H1 (cell line): ENCODE measurements around the gene RPS6KC1. TPM values are rescaled to one million over a fixed set of nuclear protein-coding genes. Genes with fewer than 3 reads are reported as not detected.

Experiments
- CTCF ChIA-PET: fragments of 300-600 bp; sonication (Branson Sonifier 250); formaldehyde crosslinking; loops from one replicate; lab custom pipeline; 2021; ENCODE audit not compliant: partially characterized antibody; lab: Charles Lee
- POLR2A ChIA-PET: fragments of 300-600 bp; sonication (Branson Sonifier 250); formaldehyde crosslinking; loops from one replicate; lab custom pipeline; 2021; ENCODE audit warnings: inconsistent platforms; ENCODE audit not compliant: partially characterized antibody; lab: Charles Lee
- DNase-seq, 2 experiments: peaks; one replicate each; pipeline versions ENCODE4 v3.0.0 to v3.0.0-alpha.2; 2010 to 2022; ENCODE audit warnings: low spot score in 2 of 2, low read depth in 1 of 2, mixed read lengths in 1 of 2
- FAIRE-seq: peaks from 2 replicates; lab custom pipeline; 2011; peaks lifted over from hg19 to GRCh38; lab: Jason Lieb, UNC
- H2AFZ ChIP-seq: 2 replicates; pipeline ENCODE4 v1.8.1; 2012; ENCODE audit warnings: low read length, inconsistent platforms
- H2AK5ac ChIP-seq: 2 replicates; pipeline ENCODE4 v1.6.1; 2013; ENCODE audit warnings: low read depth, low read length
- H2BK120ac ChIP-seq: replicated peaks from 2 replicates; pipeline ENCODE3; 2013; ENCODE audit warnings: low read depth, low read length, inconsistent platforms
- H2BK12ac ChIP-seq: 2 replicates; pipeline ENCODE4 v1.6.1; 2013; ENCODE audit warnings: low read depth, low read length
- H2BK15ac ChIP-seq: 2 replicates; pipeline ENCODE4 v1.6.1; 2013; ENCODE audit warnings: low read length
- H2BK20ac ChIP-seq: 2 replicates; pipeline ENCODE4 v1.6.1; 2013; ENCODE audit warnings: low read length
- H2BK5ac ChIP-seq: 2 replicates; pipeline ENCODE4 v1.6.1; 2013; ENCODE audit warnings: low read depth, low read length
- H3K14ac ChIP-seq: 2 replicates; pipeline ENCODE4 v1.6.1; 2013; ENCODE audit warnings: inconsistent platforms; ENCODE audit not compliant: insufficient read length
- H3K18ac ChIP-seq: 2 replicates; pipeline ENCODE4 v1.6.1; 2013; ENCODE audit warnings: low read length; ENCODE audit errors: extremely low read depth
- H3K23ac ChIP-seq: 2 replicates; pipeline ENCODE4 v1.6.1; 2013; ENCODE audit warnings: inconsistent platforms; ENCODE audit not compliant: insufficient read length
- H3K23me2 ChIP-seq: 2 replicates; pipeline ENCODE4 v1.6.1; 2013; ENCODE audit warnings: low read depth, low read length
- H3K27ac ChIP-seq: 2 replicates; pipeline ENCODE4 v1.6.1; 2011; ENCODE audit warnings: low read depth, low read length, inconsistent platforms
- H3K27me3 ChIP-seq, 4 experiments: replicated peaks in 1 of 4; 1 replicate in 1 of 4; 2 replicates in 3 of 4; pipeline versions ENCODE4 v1.6.1 to v1.8.1; 2011 to 2013; ENCODE audit warnings: low read length in 3 of 4, mild to moderate bottlenecking in 3 of 4, inconsistent platforms in 2 of 4, mixed read lengths in 2 of 4, moderate library complexity in 1 of 4; ENCODE audit not compliant: control insufficient read depth in 3 of 4, insufficient read depth in 3 of 4; ENCODE audit errors: extremely low read depth in 1 of 4
- H3K36me3 ChIP-seq, 4 experiments: 2 replicates each; pipeline versions ENCODE4 v1.6.1 to v1.8.1; 2011 to 2013; ENCODE audit warnings: mild to moderate bottlenecking in 4 of 4, low read length in 3 of 4, moderate library complexity in 2 of 4, control low read depth in 1 of 4, inconsistent platforms in 1 of 4; ENCODE audit not compliant: insufficient read depth in 4 of 4, control insufficient read depth in 2 of 4
- H3K4ac ChIP-seq: replicated peaks from 2 replicates; pipeline ENCODE3; 2013; ENCODE audit warnings: low read length, low read depth, mixed read lengths, inconsistent platforms; ENCODE audit not compliant: insufficient read length
- H3K4me1 ChIP-seq, 4 experiments: replicated peaks in 1 of 4; 1 replicate in 1 of 4; 2 replicates in 3 of 4; pipeline versions ENCODE4 v1.6.1 to v1.8.1; 2011 to 2013; ENCODE audit warnings: low read length in 3 of 4, inconsistent platforms in 2 of 4, mixed read lengths in 1 of 4; ENCODE audit not compliant: insufficient read depth in 4 of 4, control insufficient read depth in 3 of 4
- H3K4me2 ChIP-seq, 2 experiments: 2 replicates each; pipeline versions ENCODE4 v1.6.1 to v1.8.1; 2011 to 2013; ENCODE audit warnings: low read depth in 2 of 2, low read length in 2 of 2, control low read depth in 1 of 2, inconsistent platforms in 1 of 2, mild to moderate bottlenecking in 1 of 2; ENCODE audit not compliant: insufficient read depth in 1 of 2
- H3K4me3 ChIP-seq, 4 experiments: fragments of 200-600, 300-600 bp in 1 of 4; sonication (generic), shearing (Covaris generic), sonication (Bioruptor Twin) in 1 of 4; 2 replicates each; pipeline versions ENCODE4 v1.5.1 to v1.8.1; 2011 to 2016; ENCODE audit warnings: low read length in 4 of 4, low read depth in 3 of 4, control low read depth in 2 of 4, inconsistent platforms in 2 of 4, mild to moderate bottlenecking in 2 of 4, mixed read lengths in 1 of 4, moderate library complexity in 1 of 4; ENCODE audit not compliant: insufficient read depth in 2 of 4; ENCODE audit errors: extremely low read depth in 1 of 4
- H3K56ac ChIP-seq: replicated peaks from 2 replicates; pipeline ENCODE3; 2013; ENCODE audit warnings: low read depth, mild to moderate bottlenecking, mixed read lengths, low read length, inconsistent platforms; ENCODE audit not compliant: insufficient read length
- H3K79me1 ChIP-seq: 2 replicates; pipeline ENCODE4 v1.6.1; 2013; ENCODE audit warnings: low read depth, low read length, control low read depth
- H3K79me2 ChIP-seq, 2 experiments: 2 replicates each; pipeline versions ENCODE4 v1.6.1 to v1.8.1; 2012 to 2013; ENCODE audit warnings: low read length in 2 of 2, mild to moderate bottlenecking in 2 of 2, inconsistent platforms in 1 of 2; ENCODE audit not compliant: insufficient read depth in 2 of 2, control insufficient read depth in 1 of 2
- H3K9ac ChIP-seq, 4 experiments: replicated peaks in 1 of 4; 1 replicate in 1 of 4; 2 replicates in 3 of 4; pipeline versions ENCODE4 v1.6.1 to v1.8.1; 2011 to 2013; ENCODE audit warnings: low read depth in 3 of 4, low read length in 3 of 4, control low read depth in 2 of 4, mild to moderate bottlenecking in 2 of 4, moderate library complexity in 2 of 4, inconsistent platforms in 1 of 4; ENCODE audit errors: extremely low read depth in 1 of 4
- H3K9me3 ChIP-seq, 2 experiments: 2 replicates each; pipeline versions ENCODE4 v1.6.1 to v1.8.1; 2012 to 2013; ENCODE audit warnings: mild to moderate bottlenecking in 2 of 2, moderate library complexity in 2 of 2, control low read depth in 1 of 2, inconsistent platforms in 1 of 2, low read depth in 1 of 2, low read length in 1 of 2, mixed read lengths in 1 of 2; ENCODE audit not compliant: insufficient read depth in 2 of 2
- H4K20me1 ChIP-seq, 2 experiments: replicated peaks in 1 of 2; 2 replicates each; pipeline versions ENCODE3 to v1.8.1; 2011 to 2013; ENCODE audit warnings: inconsistent platforms in 2 of 2, low read length in 2 of 2, mild to moderate bottlenecking in 1 of 2; ENCODE audit not compliant: insufficient read depth in 2 of 2, control insufficient read depth in 1 of 2
- H4K5ac ChIP-seq: 2 replicates; pipeline ENCODE4 v1.6.1; 2013; ENCODE audit warnings: low read length, low read depth, mixed read lengths, inconsistent platforms; ENCODE audit not compliant: insufficient read length
- H4K8ac ChIP-seq: 2 replicates; pipeline ENCODE4 v1.8.0; 2013; ENCODE audit warnings: mild to moderate bottlenecking, moderate library complexity, low read length, inconsistent platforms; ENCODE audit not compliant: insufficient read depth; ENCODE audit errors: extremely low read depth
- H4K91ac ChIP-seq: replicated peaks from 2 replicates; pipeline ENCODE3; 2013; ENCODE audit warnings: low read length, mixed read lengths, inconsistent platforms; ENCODE audit not compliant: insufficient read length
- BACH1 ChIP-seq: IDR thresholded peaks from 2 replicates; pipeline ENCODE4 v1.6.1; 2012; ENCODE audit warnings: low read length, improper control_type of control experiment
- CTBP2 ChIP-seq: IDR thresholded peaks from 2 replicates; pipeline ENCODE4 v1.7.0; 2011; ENCODE audit warnings: borderline replicate concordance, mild to moderate bottlenecking, moderate library complexity, mixed read lengths, low read length; ENCODE audit not compliant: insufficient read depth, insufficient read length
- CTCF ChIP-seq, 3 experiments: IDR thresholded peaks; 1 replicate in 2 of 3; 2 replicates in 1 of 3; pipeline versions ENCODE4 v1.5.1 to v1.6.1; 2011; ENCODE audit warnings: low read length in 3 of 3, mild to moderate bottlenecking in 3 of 3, inconsistent platforms in 2 of 3, low read depth in 1 of 3, moderate library complexity in 1 of 3; ENCODE audit not compliant: insufficient read depth in 1 of 3; ENCODE audit errors: control extremely low read depth in 1 of 3
- NANOG ChIP-seq: IDR thresholded peaks from 2 replicates; pipeline ENCODE4 v1.6.1; 2011; ENCODE audit warnings: low read length, low read depth, mild to moderate bottlenecking, inconsistent platforms; ENCODE audit not compliant: insufficient read depth, poor library complexity, severe bottlenecking
- POLR2A ChIP-seq, 2 experiments: IDR thresholded peaks; 1 replicate in 1 of 2; 2 replicates in 1 of 2; pipeline ENCODE4 v1.6.1; 2011; ENCODE audit warnings: low read depth in 2 of 2, low read length in 2 of 2, mild to moderate bottlenecking in 2 of 2; ENCODE audit errors: control extremely low read depth in 1 of 2
- POLR2AphosphoS5 ChIP-seq: IDR thresholded peaks from 2 replicates; pipeline ENCODE4 v1.6.1; 2011; ENCODE audit warnings: low read depth, low read length
- RFX5 ChIP-seq: IDR thresholded peaks from 2 replicates; pipeline ENCODE4 v1.6.1; 2011; ENCODE audit warnings: low read depth, low read length, improper control_type of control experiment, borderline replicate concordance
- SRF ChIP-seq: IDR thresholded peaks from 2 replicates; pipeline ENCODE4 v1.6.1; 2011; ENCODE audit warnings: mild to moderate bottlenecking, low read depth, low read length, moderate library complexity
- polyA plus RNA-seq, 7 experiments: library from polyadenylated mRNA; depleted of rRNA in 3 of 7; stranded (reverse) in 5 of 7; unstranded in 2 of 7; fragments of >200 nt in 5 of 7; fragments of 200-250 nt in 2 of 7; gene quantifications; 1 replicate in 5 of 7; 2 replicates in 1 of 7; 4 replicates in 1 of 7; pipeline versions ENCODE4 v1.2.1 to v1.2.3, GENCODE V29; 2011 to 2013; ENCODE audit warnings: missing spikeins in 2 of 7, mixed read lengths in 2 of 7
- total RNA-seq: library from RNA; stranded (reverse); fragmentation: NEBNext Ultra II Directional; extraction: Animal tissue kit (Norgen Biotek cat#: 25700); gene quantifications from 2 replicates; pipeline ENCODE4 v1.2.1, GENCODE V29; 2021

RPS6KC1 gene
- total and polyA plus RNA-seq, 2 of the 8 experiments (the other 6 are each of a cell fraction or from before 2014, with no cell fraction given), result 4.9 to 17.6 TPM

- no peak overlapping the region for H3K27ac ChIP-seq
- no peaks in the 10 kb centered on the region; a peak in 1 of 7 replicates for H3K27me3 ChIP-seq
- H2AFZ ChIP-seq, result no peak overlapping the region
- H2BK120ac ChIP-seq, result no peak overlapping the region
- H4K91ac ChIP-seq, result no peak overlapping the region
- DNase-seq (no peak), FAIRE-seq (no peak)
- H3K9me3 ChIP-seq, result no peaks in the 10 kb centered on the region
- H2BK20ac ChIP-seq, result no peak overlapping the region
- H4K20me1 ChIP-seq, result no peaks in the 10 kb centered on the region
- H3K9ac ChIP-seq, result no peak overlapping the region
- TF ChIP-seq BACH1 (no peak), NANOG (no peak), POLR2AphosphoS5 (no peak), RFX5 (no peak), CTCF (IDR thresholded peaks at IDR 0.05; ENCODE audit: control extremely low read depth in 1 of 3, insufficient read depth in 1 of 3, low read depth in 1 of 3, low read length in 3 of 3) (no peak), SRF (no peak), POLR2A (IDR thresholded peaks at IDR 0.05; ENCODE audit: control extremely low read depth in 1 of 2, low read depth in 2 of 2, low read length in 2 of 2) (no peak), CTBP2 (no peak)
- no peak overlapping the region for H3K14ac ChIP-seq
- no peak overlapping the region for H4K5ac ChIP-seq
- no peaks in the 10 kb centered on the region; the same call in 1 of the 2 replicates for H3K79me1 ChIP-seq
- H2BK12ac ChIP-seq, result no peak overlapping the region
- H2BK15ac ChIP-seq, result no peak overlapping the region
- no peak overlapping the region for H2AK5ac ChIP-seq
- H3K23ac ChIP-seq, result no peak overlapping the region
- H3K36me3 ChIP-seq, result no peaks in the 10 kb centered on the region
- H3K23me2 ChIP-seq, result no peaks in the 10 kb centered on the region; the same call in 1 of the 2 replicates
- H3K79me2 ChIP-seq, result peaks cover 0 to 57% of the 10 kb centered on the region in 2 experiments; a peak in 2 of 4 replicates
- peaks cover 0 to 9% (median 2%) of the 10 kb centered on the region in 4 experiments; a peak in 2 of 7 replicates for H3K4me1 ChIP-seq
- H4K8ac ChIP-seq, result no peak overlapping the region
- POLR2A ChIA-PET, result no interaction called here
- H3K18ac ChIP-seq, result no peak overlapping the region
- H3K4ac ChIP-seq, result no peak overlapping the region
- H3K4me2 ChIP-seq, result no peak overlapping the region
- no peak overlapping the region for H3K56ac ChIP-seq
- no peak overlapping the region for H2BK5ac ChIP-seq
- H3K4me3 ChIP-seq, result no peak overlapping the region
- CTCF ChIA-PET, result interaction anchor here (1.2 kb wide), 1 partner anchor 8 kb away, joined by 3 read pairs; no protein-coding TSS in a partner anchor
These were observed 3.9 kb downstream of the RPS6KC1 start for GRCh38 chr1:213054733-213055591.
